Breast epithelium (tissue), 4 donors: ENCODE measurements around the gene AURKAIP1. TPM values are rescaled to one million over a fixed set of nuclear protein-coding genes. Genes with fewer than 3 reads are reported as not detected.

ENCODE experiments used
- DNase-seq, 2 donors: peaks; one replicate each; pipeline ENCODE4 v3.0.0-alpha.2; 2019; ENCODE audit warnings: low spot score in 2 of 2
- H3K27ac ChIP-seq, 2 donors: fragments of 200-600 bp; sonication (generic) in 1 of 2; one replicate each; pipeline ENCODE4 v1.5.1; 2016 to 2019; ENCODE audit warnings: mild to moderate bottlenecking in 1 of 2
- H3K27me3 ChIP-seq, 2 donors: fragments of 200-600 bp; sonication (generic) in 1 of 2; one replicate each; pipeline versions ENCODE4 v1.5.1 to v1.6.0; 2017 to 2019; ENCODE audit warnings: control low read depth in 1 of 2, mild to moderate bottlenecking in 1 of 2
- H3K36me3 ChIP-seq: fragments of 200-600 bp; one replicate; pipeline ENCODE4 v1.5.1; 2019
- H3K4me1 ChIP-seq, 2 donors: fragments of 200-600 bp; sonication (generic); one replicate each; pipeline ENCODE4 v1.5.1; 2016 to 2019; ENCODE audit warnings: control low read depth in 1 of 2
- H3K4me3 ChIP-seq, 3 donors: fragments of 200-600 bp; sonication (generic); 1 replicate in 2 of 3; 2 replicates in 1 of 3; pipeline ENCODE4 v1.5.1; 2016 to 2019; ENCODE audit warnings: mild to moderate bottlenecking in 3 of 3, moderate library complexity in 2 of 3
- H3K9me3 ChIP-seq, 2 donors: fragments of 200-600 bp; sonication (generic) in 1 of 2; one replicate each; pipeline ENCODE4 v1.5.1; 2016 to 2019; ENCODE audit warnings: control low read depth in 1 of 2
- CTCF ChIP-seq, 3 donors: fragments of 450-650 bp; IDR thresholded peaks; one replicate each; pipeline ENCODE4 v1.5.1; 2016 to 2017; ENCODE audit warnings: antibody characterized with exemption in 3 of 3, mild to moderate bottlenecking in 3 of 3, moderate library complexity in 3 of 3
- POLR2A ChIP-seq: fragments of 450-650 bp; IDR thresholded peaks from one replicate; pipeline ENCODE4 v1.6.1; 2016; ENCODE audit warnings: antibody characterized with exemption, mild to moderate bottlenecking, moderate library complexity
- POLR2AphosphoS5 ChIP-seq, 3 donors: sonication (generic); formaldehyde crosslinking; IDR thresholded peaks; one replicate each; pipeline ENCODE4 v1.6.1; 2017; ENCODE audit warnings: antibody characterized with exemption in 3 of 3
- intact Hi-C: fragments of 100-400 bp; cut with DNase I; formaldehyde crosslinking; loops from one replicate; pipeline ENCODE4 v1.15.1; 2023; ENCODE audit warnings: low total_unique reads
- total RNA-seq, 3 donors: library from RNA; depleted of rRNA; stranded (reverse); fragments of >200 nt; gene quantifications; one replicate each; pipeline ENCODE4 v1.1.0, GENCODE V29; 2016

Gene AURKAIP1
- total RNA-seq, 3 donors from 2014 or later: 91.3 to 116 (median 99.6) TPM

- no peak for DNase-seq
- intact Hi-C loops: no loop called here
- Histone ChIP-seq H3K9me3 (no peaks in the 10 kb centered on the region), H3K4me3 (no peak overlapping the region), H3K36me3 (no peaks in the 10 kb centered on the region), H3K27ac (peak overlapping the region; percentile 76 to 93), H3K27me3 (no peaks in the 10 kb centered on the region), H3K4me1 (peaks cover 4 to 6% of the 10 kb centered on the region in 2 donors)
- TF ChIP-seq POLR2AphosphoS5 (IDR thresholded peaks at IDR 0.05): no peak
- TF ChIP-seq CTCF (IDR thresholded peaks at IDR 0.05): no peak
- TF ChIP-seq POLR2A: no peak
Measured at GRCh38 chr1:1421907-1422464, 47.0 kb upstream of the AURKAIP1 start.

DNA sequence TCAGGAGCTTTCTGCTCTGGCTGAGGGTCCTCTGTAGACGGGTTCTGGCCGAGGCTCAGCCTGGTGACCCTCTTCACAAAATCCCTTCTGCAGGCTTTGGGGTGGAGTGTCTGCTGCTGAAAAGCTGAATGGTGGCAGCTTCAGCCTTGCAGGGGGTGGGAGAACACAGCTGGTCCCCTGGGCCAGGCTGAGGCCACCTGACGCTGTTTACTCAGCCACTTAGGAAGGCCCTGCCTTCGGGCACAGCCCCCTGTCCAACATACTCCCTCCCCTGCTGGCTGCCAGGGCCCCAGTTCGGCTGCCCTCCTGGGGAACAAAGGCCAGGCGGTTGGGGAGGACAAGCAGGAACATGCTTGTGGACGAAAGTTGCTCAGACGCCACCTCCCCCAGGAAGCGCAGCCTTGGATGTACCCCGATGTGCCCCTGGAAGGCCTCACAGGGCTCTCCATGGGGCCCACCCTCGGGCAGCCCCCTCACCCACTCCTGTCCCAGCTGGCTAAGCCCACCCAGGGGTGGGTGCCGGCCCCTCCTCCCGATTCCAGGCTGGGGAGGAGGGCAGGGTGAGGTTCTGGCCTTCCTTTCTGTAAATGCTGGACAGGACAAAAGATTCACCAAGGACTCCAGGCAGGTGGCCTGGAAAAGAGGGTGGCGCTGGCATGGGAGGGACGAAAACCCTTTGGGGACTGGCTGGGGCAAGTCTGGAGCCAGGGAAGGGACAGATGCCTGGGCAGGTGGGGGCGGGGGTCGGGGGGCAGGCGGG lies 46.3 kb upstream of the AURKAIP1 start, which contains the start of gene ANKRD65:
Gene ANKRD65 (minus strand): TSS at position 130 of the 760 bp plus-strand sequence. CDS start 271 bp downstream, outside the sequence.
- H3K9me3 ChIP-seq: no peaks in the 10 kb centered on the region
- no peak for TF ChIP-seq POLR2AphosphoS5 (IDR thresholded peaks at IDR 0.05)
- no peak for TF ChIP-seq CTCF (IDR thresholded peaks at IDR 0.05)
- TF ChIP-seq POLR2A: no peak
- H3K36me3 ChIP-seq: no peaks in the 10 kb centered on the region
- intact Hi-C loops: no loop called here
- H3K4me1 ChIP-seq: peaks cover 4 to 6% of the 10 kb centered on the region in 2 donors
- peak in 1 of 2 donors; percentile 68 for DNase-seq
- peak within 1 kb of the TSS; percentile 20 to 75 (median 60) for H3K4me3 ChIP-seq
- no peaks in the 10 kb centered on the region for H3K27me3 ChIP-seq
- H3K27ac ChIP-seq: peak within 1 kb of the TSS; percentile 76 to 93

DNA sequence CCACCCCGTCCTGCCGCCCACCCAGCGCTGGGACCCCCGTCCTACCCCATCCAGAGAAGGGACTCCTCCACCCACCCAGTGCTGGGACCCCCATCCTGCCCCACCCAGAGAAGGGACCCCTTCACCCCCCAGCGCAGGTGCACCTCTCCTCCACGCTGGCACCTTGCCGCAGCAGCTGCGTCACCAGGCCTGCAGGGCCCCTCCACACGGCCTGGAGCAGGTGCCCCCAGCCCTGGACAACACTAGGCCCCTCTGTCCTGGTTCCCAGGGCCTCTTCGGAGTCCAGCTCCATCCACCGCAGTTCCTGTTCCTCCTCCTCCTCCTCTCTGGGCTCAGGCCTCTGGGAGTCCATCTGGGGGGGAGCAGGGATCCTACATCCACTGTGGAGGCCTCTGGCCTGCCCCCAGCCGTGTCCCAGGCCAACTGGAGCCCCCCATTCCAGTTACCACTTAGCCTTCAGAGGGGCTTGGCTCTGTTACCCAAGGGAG lies 45.7 kb upstream of the AURKAIP1 start:
- Histone ChIP-seq H3K9me3 (no peaks in the 10 kb centered on the region), H3K36me3 (no peaks in the 10 kb centered on the region), H3K27me3 (no peaks in the 10 kb centered on the region), H3K4me1 (peaks cover 4 to 6% of the 10 kb centered on the region in 2 donors), H3K27ac (peak overlapping the region; percentile 76 to 93), H3K4me3 (peak overlapping the region; percentile 20 to 75 (median 60))
- DNase-seq: no peak
- TF ChIP-seq CTCF (IDR thresholded peaks at IDR 0.05) (no peak), POLR2A (no peak), POLR2AphosphoS5 (IDR thresholded peaks at IDR 0.05) (no peak)
- intact Hi-C loops: no loop called here

- Histone ChIP-seq H3K27ac (peak overlapping the region; percentile 81 to 93), H3K36me3 (no peaks in the 10 kb centered on the region), H3K27me3 (no peaks in the 10 kb centered on the region), H3K4me1 (peaks cover 4 to 6% of the 10 kb centered on the region in 2 donors), H3K9me3 (no peaks in the 10 kb centered on the region), H3K4me3 (peak overlapping the region; percentile 37 to 75 (median 60))
- no peak for TF ChIP-seq POLR2AphosphoS5 (IDR thresholded peaks at IDR 0.05)
- peak in 1 of 3 donors; percentile 26 for TF ChIP-seq CTCF (IDR thresholded peaks at IDR 0.05)
- intact Hi-C loops: no loop called here
- no peak for DNase-seq
Measured at GRCh38 chr1:1419813-1420653, 45.0 kb upstream of the AURKAIP1 start.
